Activated T-cell treated with anti-CD3 and anti-CD28 coated beads, Interleukin-2, amount 50 U/mL, for 1 hour (primary cell): ENCODE measurements around the gene DPEP1.
"Not testable (repeated sequence)": the region's sequence is repeated elsewhere in the genome, so short reads cannot be mapped to it uniquely, and the experiment has no call there.

Experiments used
- DNase-seq: peaks from one replicate; pipeline ENCODE4 v3.0.0-alpha.2; 2020

The DPEP1 gene

DNA sequence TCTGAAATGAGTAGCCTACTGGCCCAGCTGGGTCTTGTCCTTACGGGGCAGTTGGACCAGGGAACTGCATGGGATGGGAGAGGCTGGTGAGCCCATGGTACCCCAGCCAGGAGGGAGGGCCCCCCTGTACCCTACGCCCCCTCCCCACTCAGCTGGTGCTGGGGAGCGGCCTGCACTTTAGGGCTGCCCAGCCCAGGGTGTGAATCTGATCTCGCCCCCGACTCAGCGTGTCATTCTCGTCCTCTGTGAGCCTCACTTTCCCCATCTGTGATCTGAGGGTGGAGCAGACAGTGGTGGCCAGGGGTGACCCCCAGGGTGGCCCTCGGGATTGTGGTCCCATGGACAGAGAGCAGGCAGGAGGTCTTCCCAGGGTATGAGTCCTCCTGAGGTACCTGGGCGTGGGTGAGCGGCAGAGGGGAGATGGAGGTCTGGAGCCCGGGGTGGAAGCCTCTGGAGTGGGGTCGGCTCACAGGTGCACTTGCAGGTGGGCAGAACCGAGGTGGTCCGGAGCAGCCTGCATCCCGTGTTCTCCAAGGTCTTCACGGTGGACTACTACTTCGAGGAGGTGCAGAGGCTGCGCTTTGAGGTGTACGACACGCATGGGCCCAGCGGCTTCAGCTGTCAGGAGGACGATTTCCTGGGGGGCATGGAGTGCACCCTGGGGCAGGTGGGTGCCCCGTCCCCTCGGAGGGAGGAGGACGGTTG lies 36.2 kb upstream of the DPEP1 start:
- no peak for DNase-seq

DNA sequence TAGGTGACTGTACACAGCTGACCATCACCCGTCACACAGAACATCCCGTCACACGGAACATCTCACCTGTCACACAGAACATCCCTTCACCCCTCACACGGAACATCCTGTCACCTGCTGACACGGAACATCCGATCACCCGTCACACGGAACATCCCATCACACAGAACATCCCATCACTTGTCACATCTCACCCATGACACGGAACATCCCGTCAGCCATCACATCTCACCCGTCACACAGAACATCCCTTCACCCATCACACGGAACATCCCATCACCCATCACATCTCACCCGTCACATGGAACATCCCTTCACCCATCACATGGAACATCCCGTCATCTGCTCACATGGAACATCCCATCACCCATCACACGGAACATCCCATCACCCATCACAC lies 34.1 kb upstream of the DPEP1 start:
- no peak for DNase-seq

DNA sequence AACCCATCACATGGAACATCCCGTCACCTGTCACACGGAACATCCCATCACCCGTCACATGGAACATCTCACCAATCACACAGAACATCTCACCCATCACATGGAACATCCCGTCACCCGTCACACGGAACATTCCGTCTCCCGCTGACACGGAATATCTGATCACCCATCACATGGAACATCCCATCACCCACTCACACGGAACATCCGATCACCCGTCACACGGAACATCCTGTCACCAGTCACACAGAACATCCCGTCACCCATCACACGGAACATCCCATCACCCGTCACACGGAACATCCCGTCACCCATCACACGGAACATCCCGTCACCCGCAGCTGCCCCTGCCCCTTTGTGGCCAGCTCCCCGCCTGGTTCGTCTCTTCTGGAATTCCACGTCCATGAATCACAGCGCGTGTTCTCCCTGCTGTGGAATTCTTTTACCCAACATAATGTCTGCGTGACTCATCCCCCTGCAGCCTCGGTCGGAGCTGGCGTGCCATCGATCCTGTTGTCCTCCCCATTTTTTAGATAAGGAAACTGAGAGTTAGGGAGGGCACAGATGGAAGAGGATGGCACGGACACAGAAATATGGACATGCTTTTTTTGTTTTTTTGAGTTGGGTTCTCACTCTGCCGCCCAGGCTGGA lies 32.3 kb upstream of the DPEP1 start:
- no peak for DNase-seq

DNA sequence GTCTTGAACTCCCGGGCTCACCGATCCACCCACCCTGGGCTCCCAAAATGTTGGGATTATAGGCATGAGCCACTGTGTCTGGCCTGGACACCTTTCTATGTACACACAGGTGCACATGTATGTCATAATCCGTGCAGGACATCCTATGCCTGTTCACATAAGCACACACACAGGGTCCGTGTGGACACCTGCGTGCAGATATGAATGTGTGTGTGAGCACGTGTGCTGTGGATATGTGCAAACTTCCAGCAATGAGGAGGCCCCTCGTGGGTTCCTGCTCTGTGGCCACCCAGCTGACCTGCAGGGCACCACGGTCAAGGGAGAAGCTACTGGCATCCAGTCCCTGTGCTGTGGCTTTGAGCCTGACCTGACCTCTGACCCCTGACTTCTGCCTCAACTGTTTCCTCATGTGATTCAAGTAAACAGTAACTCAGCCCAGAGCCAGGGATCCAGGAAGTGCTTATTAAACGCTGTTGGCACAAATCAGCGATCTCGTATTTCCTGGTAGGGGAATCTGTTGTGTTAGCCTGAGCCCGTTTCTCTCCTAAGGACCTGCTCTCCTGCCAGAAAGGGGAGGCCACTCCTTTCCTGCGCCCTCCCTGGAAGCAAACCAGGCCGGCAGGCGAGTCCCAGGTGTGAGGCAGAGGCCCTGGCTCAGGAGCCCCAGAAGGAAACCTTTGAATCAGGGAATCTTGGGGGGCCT lies 31.4 kb upstream of the DPEP1 start:
- no peak for DNase-seq

DNA sequence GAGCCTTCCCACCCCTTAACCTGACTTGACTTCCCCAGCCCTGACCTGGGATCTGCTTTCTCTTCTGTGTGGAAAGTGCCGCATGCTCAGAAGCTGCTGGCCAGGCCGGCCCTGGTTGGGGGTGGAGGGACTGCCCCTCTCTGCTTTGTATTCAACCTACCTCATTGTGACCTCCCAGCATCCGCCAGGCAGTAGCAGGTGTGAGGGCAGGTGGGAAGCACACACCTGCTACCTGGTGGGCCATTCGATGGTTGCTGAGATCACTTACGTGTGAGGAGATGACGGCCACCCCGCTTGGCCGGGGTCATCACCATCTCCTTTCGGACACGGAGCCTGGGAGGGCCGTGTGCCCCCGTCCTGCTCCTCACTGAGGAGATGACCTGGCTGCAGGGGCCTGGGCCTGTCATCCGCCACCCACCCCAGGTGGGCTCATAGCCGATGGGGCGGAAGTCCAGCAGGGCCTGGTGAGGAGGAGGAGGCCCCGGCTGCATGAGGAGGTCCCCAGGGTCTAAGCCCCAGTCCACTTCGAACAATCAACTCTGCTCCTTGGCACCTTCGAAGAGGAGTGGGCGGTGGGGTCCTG lies 30.7 kb upstream of the DPEP1 start:
- DNase-seq = no peak

DNA sequence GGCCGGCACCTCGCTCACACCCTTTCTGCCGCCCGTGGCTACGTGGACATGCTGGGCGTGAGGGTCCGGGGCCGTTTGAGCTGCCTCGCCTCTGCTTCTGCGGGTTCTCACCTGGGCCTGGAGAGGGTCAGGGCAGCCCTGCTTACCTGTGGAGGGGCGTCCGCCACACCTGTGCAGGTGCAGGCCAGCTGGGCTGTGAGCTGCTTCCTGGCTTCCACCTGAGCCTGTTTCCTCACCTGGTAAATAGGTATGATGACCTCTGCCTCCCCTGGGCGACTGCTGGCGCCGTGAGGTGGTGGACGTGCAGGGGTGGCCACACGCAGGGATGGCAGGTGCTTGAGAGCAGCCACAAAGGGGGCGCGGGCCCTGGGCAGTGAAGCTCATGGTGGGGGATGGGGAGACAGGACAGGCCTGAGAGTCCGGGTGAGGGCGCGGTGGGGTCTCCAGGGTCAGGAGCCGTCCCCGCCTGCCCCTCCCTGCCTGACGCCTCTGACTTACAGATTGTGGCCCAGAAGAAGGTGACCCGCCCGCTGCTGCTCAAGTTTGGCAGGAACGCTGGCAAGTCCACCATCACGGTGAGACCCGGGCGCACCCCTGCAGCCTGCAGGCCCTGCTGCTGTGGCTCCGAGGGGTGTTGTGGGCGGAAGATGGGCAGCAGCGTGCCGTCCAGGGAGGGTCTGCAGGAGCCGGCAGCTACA lies 30.1 kb upstream of the DPEP1 start:
- no peak for DNase-seq

DNA sequence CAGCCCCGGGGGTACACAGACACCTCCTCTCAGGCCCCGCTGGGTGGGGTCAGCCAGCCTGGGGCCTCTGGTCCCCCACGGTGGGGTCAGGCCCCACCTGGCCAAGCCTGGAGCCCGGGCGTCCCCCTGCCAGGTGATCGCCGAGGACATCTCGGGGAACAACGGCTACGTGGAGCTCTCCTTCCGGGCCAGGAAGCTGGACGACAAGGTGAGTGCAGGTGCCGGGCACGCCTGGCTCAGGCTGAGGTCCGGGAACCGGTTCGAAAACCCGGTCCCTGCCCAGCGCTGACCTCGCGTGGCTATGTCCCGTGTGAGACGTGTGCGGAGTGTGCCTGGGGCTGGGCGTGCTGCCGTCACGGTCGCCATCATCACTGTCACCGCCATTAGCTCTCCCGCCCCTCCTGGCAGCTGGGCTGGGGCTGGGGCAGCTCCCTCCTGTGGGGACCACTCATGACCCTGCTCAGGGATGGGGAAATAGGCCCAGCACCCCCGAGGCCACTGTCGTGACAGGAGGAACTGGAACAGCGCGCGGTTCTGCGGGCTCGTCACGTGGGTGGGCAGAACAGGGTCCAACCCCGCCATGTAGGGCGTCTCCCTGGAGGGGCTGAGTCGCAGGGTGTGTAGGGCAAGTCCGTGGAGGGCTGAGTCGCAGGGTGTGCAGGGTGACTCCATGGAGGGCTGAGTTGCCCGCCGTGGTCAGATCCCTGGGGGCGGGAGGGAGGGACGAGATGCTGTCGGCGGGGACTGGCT lies 29.4 kb upstream of the DPEP1 start:
- no peak for DNase-seq

DNA sequence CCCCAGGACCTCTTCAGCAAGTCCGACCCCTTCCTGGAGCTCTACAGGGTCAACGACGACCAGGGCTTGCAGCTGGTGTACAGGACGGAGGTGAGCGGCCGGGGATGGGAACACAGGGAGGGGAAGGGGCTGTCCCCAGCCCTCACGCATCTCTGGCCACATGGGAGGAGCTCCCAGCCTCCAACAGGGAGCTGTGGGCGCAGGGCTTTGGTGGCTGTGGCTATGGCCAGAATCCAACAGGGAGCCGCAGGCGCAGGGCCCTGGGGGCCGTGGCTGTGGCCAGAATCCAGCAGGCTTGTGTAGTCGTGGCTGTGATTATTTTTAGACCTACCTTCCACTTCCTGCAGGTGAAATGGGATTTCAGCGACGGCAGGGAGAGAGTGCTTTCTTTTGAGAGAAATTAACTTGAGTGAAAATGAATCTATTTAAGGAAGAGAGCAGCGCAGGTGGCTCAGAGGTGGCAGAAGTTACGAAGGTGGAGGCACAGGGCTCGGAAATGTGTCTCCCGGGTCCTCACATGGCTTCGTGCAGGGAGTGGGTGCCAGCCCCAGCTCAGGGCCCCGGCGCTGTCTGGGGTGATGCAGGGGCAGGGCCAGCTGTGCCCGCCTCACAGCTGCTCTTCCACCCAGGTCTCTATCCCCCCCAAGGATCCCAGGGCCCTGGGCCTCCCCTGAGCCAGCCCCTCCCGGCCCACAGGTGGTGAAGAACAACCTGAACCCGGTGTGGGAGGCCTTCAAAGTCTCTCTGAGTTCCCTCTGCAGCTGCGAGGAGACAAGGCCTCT lies 28.5 kb upstream of the DPEP1 start:
- DNase-seq = no peak

DNA sequence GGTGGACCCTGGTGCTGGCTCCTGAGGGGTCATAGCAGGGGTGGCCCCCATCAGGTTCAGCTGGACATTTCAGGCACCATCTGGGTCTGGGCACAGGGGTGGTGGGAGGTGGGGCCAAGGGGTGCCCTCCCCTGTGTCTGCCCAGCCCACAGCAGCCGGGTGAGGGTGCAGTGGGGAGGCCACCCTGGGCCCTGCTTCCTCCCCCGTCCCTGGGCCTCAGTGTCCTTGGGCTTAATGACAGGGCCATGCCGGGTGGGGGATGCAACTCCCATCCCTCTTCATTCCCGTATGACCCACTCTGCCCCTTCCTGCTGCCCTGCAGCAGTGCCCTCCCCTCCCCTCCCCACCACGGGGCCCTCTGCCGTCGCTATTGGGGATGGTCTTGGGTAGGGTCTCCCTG lies 27.2 kb upstream of the DPEP1 start:
- DNase-seq = no peak

DNA sequence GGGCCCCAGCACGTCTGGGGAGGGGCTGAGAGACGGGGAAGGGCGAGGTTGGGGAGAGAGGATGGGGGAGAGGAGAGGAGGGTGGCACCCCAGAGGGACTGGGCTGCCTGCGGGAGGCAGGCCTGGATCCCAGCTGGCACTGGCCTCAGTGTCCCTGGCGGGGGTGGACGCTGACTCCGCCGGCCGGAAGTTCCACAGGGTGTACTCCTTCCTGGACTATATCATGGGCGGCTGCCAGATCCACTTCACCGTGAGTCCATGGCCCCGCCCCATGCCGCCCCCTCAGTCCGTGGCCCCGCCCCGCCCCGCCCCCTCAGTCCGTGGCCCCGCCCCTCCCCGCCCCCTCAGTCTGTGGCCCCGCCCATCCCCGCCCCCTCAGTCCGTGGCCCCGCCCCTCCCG lies 26.6 kb upstream of the DPEP1 start:
- DNase-seq = no peak

DNA sequence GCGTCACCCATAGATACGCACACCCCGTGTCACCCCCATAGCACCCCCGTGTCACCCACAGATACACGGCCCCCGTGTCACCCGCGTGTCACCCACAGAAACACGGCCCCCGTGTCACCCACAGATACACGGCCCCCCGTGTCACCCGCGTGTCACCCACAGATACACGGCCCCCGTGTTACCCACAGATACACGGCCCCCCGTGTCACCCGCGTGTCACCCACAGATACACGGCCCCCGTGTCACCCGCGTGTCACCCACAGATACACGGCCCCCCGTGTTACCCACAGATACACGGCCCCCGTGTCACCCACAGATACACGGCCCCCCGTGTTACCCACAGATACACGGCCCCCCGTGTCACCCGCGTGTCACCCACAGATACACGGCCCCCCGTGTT lies 25.8 kb upstream of the DPEP1 start:
- not testable (repeated sequence) for DNase-seq

DNA sequence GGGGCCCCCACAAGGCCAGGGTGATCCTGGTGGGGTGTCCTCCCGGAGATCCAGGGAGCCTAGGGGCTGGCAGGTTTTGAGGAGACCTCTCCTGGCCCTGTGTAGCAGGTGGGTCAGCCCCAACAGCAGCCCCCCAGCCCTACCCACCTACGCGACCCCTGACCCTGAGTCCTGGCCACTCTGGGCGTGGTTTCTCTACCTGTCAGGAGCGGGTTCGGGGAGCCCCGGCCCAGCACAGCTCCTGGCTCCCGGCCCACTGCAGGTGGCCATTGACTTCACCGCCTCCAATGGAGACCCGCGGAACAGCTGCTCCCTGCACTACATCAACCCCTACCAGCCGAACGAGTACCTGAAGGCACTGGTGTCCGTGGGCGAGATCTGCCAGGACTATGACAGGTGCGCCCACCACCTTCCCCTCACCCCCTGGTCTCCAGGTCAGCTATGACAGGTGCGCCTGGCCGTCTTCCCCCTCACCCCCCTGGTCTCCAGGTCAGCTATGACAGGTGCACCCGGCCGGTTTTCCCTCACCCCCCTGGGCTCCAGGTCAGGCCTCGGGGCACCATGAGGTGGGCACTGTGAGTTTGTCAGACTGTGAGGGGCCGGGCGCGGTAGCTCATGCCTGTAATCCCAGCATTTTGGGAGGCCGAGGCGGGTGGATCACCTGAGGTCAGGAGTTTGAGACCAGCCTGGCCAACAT lies 24.9 kb upstream of the DPEP1 start:
- DNase-seq = no peak

DNA sequence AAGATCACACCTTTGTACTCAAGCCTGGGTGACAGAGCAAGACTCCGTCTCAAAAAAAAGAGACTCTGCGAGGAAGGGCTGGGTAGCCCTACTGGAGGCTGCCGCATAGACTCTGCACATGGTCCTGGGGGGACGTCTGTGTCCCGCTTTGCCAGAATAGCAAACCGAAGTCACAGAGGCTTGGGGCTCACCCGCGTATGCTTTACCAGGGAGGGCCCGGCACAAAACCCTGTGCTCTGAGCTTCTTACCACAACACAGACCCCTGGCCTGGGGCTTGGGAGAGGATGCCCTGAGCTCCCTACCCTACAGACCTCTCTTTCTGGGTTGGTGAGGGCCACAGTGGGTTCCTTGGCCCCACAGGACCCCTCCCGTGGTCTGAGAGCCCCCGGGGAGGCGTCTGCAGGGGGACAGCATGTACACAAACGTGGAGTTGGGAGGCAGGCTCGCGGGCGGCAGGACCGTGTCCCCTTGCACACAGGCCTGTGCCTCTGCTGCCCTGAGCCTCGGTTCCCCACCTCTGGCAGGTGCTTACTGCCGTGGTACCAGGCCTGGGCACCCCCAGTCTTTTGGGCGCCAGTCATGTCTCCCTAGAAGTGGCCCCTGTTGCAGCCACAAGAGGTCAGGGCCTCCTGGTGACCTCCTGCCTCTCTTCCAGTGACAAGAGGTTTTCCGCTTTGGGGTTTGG lies 24.1 kb upstream of the DPEP1 start:
- DNase-seq = no peak

DNA sequence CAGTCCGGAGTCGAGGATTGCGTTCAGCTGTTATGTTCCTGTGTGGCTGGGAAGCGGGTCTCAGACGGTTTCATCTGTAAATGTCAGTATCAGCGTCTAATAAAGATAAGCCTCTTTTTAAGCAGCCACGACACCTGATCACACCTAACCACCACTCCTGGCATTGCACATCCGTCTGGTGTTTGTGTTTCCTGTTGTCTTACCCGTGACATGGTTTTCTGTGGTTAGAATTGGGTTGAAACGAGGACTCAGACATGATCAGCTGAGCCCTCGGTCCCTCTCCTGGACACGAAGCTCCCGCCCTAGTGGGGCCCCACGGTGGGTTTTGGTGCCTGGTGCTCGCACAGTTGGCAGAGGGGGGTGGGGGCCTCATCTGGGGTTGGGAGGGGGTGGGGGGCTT lies 19.6 kb upstream of the DPEP1 start:
- peak; percentile 49 for DNase-seq

DNA sequence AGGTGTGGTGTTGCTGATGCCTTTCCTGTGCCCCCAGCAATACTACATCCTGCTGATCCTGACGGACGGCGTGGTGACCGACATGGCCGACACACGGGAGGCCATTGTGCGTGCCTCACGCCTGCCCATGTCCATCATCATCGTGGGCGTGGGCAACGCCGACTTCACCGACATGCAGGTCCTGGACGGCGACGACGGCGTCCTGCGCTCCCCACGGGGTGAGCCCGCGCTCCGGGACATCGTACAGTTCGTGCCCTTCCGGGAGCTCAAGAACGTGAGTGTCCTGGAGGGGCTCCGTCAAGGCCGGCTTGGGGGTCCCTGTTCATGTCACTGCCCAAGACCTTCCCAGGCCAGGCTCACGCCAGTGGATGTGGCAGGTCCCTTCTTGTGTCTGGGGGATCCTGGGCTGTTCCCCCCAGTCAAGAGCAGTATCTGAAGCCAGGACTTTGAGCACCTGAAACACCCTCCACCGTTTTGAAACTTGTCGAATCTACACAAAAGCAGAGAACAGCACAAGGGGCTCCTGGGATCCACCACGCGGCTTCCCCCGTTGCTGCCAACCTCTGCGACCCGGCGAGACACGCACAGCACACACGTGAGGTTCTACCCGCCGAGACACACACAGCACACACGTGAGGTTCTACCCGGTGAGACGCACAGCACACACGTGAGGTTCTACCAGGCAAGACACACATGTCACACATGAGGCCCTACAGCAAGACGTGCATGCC lies 17.9 kb upstream of the DPEP1 start:
- no peak for DNase-seq

DNA sequence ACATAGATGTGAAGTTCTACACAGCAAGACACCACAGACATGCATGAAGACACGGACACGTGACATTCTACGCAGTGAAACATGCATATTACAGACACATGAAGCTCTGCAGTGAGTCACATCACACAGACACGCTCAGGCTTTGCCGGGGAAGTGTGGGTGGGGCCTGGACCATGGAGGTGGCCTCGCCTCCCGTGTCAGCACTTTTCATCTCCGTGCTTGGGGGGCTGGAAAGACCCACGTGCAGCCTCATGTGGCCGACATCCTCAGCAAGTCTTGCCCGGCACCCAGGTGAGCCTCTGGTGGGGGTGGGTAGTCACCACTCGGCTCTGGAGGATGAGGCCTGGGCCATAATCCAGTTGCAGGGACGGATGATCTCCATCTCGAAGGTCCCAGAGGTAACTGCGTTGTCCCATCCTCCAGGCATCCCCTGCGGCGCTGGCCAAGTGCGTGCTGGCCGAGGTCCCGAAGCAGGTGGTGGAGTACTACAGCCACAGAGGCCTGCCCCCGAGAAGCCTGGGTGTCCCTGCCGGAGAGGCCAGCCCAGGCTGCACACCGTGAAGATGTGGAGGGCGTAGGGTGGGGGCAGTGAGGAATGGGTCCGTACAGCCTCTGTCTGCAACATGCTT lies 17.3 kb upstream of the DPEP1 start:
- DNase-seq = no peak

DNA sequence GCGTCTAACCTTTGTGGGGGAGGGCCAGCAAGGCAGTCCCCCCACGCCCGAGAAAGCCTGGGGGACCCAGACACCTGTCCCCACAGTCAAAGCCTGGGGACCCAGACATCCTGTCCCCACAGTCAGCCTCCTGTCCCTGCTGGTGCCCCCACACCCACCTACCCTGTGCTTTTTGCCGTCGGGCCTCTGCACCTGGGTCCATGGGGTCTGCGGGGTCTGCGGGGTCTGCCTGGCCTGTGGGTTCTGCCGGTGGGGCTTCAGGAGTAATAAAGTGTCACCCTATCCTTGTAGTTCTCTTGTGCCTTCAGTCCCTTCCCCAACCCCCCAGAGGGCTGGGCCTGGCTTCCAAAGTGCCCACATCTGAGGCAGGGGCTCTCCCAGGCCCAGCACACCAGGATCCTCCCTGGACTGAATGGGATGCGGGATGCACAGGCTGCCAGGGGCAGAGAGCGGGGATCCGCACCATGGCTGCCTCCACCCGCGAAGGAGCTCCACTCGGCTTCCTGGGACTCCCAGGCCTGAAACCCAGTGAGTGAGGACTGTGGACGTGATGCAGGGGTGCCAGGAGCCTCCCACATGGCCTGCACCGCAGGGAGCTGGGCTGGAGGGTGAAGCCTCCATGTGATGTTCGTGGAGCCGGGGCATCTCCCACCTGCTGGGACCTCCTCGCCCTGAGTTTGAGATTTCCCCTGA lies 16.3 kb upstream of the DPEP1 start:
- no peak for DNase-seq

DNA sequence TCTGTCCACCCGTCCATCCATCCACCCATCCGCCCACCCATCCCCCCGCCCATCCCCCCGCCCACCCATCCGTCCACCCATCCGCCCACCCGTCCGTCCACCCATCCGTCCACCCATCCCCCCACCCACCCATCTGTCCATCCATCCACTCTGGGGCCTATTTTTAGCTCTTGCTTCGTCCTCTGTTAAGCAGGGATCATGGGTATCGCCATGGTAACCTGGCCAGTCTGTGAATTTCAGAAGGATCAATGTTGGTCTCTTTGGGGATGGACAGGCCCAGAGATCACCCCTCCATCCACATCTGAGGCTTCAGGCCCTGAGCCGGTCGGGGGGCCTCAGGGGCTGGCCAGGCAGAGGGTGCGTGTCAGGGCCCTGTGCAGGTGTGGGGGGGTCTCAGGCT lies 15.2 kb upstream of the DPEP1 start:
- DNase-seq = no peak

DNA sequence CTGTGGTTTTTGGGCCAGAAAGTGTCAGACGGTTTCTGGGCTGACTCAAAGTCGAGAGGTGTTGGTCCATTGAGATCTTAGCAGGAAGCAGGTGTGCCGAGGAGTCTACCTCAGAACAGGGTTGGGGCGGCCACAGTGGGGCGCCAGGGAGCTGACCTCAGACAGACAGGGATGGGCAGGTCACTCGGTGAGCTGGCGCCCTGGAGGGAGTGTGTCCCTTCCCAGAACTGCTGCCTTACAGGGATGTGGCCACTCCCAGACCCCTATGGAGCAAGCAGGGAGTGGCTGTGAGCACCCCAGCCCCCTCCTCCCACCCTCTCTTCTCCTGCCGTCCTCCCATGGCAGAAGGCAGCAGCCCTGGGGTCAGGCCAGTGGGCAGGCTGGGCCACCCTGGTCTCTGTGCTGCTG lies 14.0 kb upstream of the DPEP1 start:
- DNase-seq = peak; percentile 43
